Brain pericyte (primary cell): Measurements from ENCODE around the gene UCP2.
"Not testable (repeated sequence)": the region's sequence is repeated elsewhere in the genome, so short reads cannot be mapped to it uniquely, and the experiment has no call there.

Experiments
- DNase-seq: peaks from one replicate; pipeline ENCODE4 v3.0.0-alpha.2; 2012; ENCODE audit warnings: low read depth, low spot score

Gene UCP2

DNA sequence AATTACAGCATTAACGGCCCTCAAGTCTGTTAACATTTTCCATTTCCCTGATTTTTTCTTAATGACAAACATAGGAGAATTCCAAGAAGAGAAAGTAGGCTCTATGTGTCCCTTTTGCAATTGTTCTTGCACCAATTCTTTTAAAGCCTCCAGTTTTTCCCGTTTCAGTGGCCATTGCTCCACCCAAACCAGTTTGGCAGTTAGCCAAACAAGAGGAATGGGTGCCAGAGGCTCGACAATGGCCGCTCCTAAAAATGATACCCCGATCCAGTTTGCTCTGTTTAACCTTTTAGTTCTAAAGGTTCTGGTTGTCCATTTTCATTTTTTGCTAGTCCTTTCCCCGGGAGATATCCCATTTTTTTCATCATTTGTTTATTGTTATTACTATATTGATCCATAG is 38.6 kb downstream of the UCP2 start:
- DNase-seq = no peak

DNA sequence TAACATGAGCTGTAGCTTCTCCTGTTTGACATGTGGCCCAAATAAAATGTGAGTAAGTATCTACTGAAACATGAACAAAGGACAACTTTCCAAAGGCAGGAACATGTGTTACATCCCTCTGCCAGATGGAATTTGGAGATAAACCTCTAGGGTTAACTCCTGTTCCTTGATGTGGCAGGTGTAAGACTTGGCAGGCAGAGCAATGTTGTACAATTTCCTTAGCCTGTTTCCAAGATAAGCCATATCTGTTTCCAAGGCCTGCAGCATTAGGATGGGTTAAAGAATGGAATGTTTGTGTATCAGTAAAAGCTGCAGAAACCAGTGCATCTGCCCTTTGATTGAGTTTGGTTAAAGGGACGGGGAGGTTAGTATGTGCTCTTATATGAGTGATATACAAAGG is 40.6 kb downstream of the UCP2 start:
- DNase-seq = no peak

DNA sequence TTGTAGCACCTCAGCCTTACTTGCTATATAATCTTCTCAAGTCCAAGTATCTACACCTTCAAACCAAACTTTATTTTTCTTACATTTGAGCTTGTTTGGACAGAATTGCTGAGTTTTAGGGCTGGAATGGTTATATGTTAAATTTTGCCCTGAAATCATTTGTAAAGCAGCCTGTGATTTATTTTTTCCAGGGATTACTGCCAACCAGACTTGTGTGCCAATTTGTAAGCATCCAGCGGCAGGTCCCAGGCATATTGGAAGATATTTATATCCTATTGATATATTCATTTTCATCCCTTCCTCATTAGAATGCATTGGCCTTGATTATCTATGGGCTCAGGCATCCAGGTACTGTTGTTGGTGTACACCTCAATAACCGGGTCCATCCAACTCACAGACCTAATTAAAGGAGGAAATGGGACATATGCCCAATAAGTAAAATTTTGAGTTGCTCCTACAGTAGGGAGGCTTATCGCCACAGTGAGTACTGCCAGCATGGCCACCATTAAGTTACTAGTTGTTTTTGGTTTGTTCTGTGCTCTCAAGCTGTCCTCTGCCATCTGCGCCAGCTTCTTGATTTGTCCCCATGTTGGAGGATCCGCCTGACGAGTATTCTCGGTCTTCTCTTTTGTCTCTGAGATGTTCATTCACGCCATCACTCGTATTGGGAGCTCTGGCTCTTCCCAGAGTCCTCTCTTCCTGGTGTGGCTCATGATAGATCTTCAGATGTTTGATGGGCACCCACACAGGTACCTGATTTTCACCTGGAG is 41.7 kb downstream of the UCP2 start:
- no peak for DNase-seq

DNA sequence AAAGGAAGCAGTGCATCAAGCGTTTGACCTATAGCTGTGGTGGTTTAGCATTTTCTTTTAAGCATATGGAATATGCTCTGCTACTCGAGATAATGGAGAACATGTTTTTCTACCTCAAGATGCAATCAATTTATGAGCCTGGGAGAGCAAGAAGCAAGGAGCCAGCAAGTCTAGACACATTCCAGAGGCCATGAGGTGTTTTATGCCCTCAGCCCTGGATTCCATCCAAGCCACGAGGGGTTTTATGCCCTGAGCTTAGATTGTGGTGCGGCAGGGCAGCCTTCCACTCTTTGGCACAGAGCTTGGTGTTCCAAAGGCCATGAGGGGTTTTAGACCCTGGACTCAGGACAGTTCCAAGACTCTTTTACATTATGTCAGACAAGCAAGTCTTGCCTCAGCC is 43.5 kb downstream of the UCP2 start:
- DNase-seq = no peak

DNA sequence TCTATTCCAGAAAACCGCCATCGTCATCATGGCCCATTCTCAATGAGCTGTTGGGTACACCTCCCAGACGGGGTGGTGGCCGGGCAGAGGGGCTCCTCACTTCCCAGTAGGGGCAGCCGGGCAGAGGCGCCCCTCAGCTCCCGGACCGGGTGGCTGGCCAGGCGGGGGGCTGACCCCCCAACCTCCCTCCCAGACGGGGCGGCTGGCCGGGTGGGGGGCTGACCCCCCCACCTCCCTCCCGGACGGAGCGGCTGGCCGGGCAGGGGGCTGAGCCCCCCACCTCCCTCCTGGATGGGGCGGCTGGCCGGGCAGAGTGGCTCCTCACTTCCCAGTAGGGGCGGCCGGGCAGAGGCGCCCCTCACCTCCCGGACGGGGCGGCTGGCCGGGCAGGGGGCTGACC is 46.6 kb downstream of the UCP2 start:
- not testable (repeated sequence) for DNase-seq

DNA sequence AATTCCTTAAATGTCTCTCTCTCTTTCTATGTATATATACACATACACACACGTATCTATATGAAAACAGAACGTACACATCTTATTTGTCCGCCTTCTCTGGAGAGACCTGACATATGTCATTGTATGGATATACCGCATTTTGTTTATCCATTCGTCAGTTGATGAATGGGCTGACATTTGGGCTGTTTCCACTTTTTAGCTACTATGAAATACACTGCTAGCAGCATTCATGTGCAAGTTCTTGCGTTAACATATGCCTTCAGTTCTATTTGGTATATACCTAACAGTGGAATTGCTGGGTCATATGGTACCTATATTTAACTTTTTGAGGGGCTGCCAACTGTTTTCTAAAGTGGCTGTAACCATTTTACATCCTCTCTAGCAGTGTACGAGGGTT is 49.9 kb downstream of the UCP2 start:
- no peak for DNase-seq

DNA sequence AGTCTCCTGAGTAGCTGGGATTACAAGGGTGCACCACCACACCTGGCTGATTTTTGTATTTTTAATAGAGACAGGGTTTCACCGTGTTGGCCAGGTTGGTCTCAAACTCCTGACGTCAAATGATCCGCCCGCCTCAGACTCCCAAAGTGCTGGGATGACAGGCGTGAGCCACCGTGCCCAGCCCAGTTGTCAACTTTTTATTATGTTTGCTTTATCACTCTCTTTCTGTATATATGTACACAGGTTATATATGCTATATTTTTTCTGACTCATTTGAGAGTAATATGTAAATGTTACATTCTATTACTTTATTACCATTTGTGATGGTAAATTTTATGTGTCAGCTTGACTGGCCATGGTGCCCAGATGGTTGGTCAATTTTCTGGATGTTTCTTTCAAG is 50.7 kb downstream of the UCP2 start:
- DNase-seq = no peak

DNA sequence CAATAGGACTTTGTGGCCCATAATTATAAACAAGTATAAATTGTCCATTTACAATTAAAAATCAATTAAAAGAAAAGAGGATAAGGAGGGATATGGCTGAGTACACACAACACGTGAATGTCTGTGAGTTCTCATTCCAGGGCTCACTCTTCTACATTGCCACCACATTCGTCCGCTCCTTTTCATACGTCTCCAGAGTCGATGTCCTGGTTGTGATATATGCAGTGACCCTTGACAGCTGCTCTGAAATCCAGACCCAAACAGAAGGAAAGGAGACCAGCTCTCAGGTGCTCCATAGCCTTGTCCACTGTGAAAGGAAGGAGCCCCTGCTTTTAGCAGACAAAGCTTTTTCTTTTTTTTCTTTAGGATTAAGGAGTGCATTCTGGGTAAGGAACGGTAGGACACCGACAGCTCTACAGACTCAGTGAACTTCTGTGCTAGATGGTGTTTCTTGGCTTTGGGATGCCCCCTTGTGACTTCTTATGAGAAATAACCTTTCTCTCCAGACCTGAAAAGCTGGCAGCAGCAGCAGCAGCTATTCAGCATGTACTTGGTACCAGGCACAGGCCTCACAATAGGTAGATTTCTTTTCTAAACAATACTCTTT is 51.5 kb downstream of the UCP2 start:
- no peak for DNase-seq

DNA sequence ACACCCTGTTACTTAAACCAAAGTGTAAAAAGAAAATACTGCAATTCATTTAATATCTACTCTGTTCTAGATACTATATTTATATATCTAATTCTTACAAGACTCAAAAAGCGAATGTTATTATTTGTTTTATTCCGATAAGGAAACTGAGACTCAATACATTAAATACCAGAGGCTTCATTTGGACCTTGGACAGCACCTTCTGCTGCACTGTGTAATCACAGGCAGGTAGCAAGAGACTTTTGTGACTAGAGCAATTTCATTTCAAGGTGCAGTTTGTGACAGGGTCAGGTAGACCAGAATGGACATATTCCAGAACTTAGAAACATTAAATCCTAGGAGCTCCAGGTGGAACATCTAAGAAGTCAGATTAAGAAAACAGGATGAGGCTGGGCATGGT is 53.3 kb downstream of the UCP2 start:
- no peak for DNase-seq
